Measurements from ENCODE around the gene CACNA2D3.

CACNA2D3 gene

DNA sequence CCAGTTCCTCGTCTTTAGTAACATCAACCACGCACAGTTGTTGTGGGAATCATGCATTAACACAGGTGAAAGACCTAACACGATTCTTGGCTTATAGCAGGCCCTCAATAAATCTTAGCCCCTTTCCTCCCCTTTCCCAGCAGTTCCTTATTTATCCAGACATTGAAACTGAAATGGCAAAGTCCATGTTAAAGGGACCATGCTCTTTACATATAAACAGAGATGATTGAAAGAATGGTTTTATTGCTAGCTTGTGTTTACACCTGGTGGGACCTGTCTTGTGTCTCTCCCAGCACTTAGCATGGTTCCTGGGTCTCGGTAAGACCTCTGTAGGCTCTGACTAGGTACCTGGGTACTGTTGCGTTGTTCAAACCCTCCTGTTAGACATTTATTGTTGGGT is 553.7 kb downstream of the CACNA2D3 start:
- DNase-seq (ENCODE audit: low spot score): no peak
- TF ChIP-seq, protein P1, sequence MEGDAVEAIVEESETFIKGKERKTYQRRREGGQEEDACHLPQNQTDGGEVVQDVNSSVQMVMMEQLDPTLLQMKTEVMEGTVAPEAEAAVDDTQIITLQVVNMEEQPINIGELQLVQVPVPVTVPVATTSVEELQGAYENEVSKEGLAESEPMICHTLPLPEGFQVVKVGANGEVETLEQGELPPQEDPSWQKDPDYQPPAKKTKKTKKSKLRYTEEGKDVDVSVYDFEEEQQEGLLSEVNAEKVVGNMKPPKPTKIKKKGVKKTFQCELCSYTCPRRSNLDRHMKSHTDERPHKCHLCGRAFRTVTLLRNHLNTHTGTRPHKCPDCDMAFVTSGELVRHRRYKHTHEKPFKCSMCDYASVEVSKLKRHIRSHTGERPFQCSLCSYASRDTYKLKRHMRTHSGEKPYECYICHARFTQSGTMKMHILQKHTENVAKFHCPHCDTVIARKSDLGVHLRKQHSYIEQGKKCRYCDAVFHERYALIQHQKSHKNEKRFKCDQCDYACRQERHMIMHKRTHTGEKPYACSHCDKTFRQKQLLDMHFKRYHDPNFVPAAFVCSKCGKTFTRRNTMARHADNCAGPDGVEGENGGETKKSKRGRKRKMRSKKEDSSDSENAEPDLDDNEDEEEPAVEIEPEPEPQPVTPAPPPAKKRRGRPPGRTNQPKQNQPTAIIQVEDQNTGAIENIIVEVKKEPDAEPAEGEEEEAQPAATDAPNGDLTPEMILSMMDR (IDR thresholded peaks at IDR 0.05; ENCODE audit: extremely low read depth, missing control alignments): no peak

DNA sequence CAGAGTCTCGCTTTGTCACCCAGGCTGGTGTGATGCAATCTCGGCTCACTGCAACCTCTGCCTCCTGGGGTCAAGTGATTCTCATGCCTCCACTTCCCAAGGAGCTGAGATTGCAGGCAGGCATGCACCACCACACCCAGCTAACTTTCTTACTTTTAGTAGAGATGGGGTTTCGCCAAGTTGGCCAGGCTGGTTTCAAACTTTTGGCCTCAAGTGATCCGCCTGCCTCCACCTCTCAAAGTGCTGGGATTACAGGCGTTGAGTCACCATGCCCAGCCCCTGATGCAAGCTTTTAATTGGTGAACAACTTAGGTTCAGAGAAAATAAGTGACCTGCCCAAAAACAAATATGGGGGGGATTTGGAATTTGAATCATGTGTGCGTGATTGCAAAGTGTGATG is 559.4 kb downstream of the CACNA2D3 start:
- no peak for DNase-seq (ENCODE audit: low spot score)
- TF ChIP-seq, protein P1 (IDR thresholded peaks at IDR 0.05; ENCODE audit: extremely low read depth, missing control alignments): no peak

DNA sequence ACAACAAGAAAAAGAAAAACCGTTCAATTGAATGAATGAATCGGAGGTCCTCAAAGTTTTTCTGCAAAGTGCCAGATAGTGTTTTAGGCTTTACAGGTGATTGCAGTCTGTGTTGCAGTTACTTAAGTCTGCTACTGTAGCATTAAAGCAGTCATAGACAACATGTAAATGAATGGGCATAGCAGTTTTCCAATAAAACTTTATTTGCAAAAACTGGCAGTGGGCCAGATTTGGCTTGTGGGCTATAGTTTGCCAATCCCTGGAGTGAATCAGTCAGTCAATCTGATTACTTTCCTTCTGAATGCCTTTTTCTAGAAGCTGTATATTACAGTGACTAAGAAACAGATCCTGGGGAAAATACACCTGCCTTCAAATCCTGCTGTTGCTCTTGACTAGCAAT is 562.9 kb downstream of the CACNA2D3 start:
- TF ChIP-seq, protein P1 (IDR thresholded peaks at IDR 0.05; ENCODE audit: extremely low read depth, missing control alignments): no peak
- no peak for DNase-seq (ENCODE audit: low spot score)

DNA sequence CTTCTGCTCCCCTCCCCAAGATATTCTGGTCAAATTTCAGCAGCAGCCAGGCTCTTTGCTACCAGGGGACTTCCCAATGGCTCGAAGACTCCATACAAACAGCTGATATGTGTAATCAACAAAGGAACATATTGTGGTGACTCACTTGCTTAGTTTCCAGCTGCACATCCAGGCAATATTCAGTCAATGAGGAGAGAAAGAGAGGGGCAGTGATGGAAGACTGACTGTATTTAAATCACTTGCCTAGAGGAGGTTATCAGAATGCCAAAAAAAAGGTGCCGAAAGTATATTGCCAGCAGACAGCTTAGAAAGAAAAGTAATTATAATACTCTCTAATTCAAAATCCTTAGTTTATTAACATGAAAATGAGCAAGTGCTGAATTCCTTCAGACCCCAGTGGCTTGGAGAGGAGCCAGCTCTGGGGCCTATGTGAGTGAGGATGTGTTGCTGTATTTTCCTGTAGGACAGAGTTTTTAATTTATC is 569.0 kb downstream of the CACNA2D3 start:
- TF ChIP-seq, protein P1 (IDR thresholded peaks at IDR 0.05; ENCODE audit: extremely low read depth, missing control alignments): no peak
- no peak for DNase-seq (ENCODE audit: low spot score)

DNA sequence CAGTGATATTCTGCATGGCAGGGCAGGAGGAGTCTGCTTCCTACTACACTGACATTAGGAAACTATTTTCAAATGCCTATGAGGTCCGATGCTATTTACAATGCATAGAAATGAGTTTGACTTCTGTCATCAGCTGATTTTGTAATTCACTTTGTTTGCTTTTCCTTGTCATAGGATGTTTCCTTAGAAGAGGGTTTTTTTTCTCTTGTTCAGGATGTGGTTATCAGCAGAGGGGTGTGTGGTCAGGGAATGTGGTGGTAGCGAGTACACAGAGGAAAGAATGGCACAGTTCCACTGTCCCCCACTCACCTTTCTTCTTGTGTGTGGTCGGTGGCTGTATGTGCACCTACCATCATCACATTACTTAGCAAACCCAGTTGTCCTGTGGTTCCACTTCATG is 574.0 kb downstream of the CACNA2D3 start:
- TF ChIP-seq, protein P1 (IDR thresholded peaks at IDR 0.05; ENCODE audit: extremely low read depth, missing control alignments): no peak

DNA sequence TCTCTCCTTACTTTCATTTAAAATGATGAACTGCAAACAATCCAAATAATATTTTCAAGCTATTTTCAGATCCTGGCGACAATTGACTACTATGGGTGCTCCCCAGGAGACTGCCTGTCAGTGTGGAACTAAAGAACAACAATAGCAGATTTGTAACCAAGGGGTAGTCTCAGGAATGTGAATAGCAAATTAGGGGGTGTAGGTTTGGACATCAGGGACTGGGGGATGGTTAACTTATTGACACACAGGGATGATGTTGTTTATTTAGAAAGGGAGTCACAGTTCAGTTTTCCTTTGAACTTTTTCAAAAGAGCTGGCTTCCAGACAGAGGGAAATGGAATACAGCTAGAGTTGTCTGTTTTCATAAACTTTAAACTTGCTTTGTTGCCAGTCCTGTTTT is 575.7 kb downstream of the CACNA2D3 start:
- TF ChIP-seq, protein P1 (IDR thresholded peaks at IDR 0.05; ENCODE audit: extremely low read depth, missing control alignments): no peak
- no peak for DNase-seq (ENCODE audit: low spot score)

More for the DNA sequence above, 574.0 kb downstream of the CACNA2D3 start:
- no peak for DNase-seq (ENCODE audit: low spot score)

DNA sequence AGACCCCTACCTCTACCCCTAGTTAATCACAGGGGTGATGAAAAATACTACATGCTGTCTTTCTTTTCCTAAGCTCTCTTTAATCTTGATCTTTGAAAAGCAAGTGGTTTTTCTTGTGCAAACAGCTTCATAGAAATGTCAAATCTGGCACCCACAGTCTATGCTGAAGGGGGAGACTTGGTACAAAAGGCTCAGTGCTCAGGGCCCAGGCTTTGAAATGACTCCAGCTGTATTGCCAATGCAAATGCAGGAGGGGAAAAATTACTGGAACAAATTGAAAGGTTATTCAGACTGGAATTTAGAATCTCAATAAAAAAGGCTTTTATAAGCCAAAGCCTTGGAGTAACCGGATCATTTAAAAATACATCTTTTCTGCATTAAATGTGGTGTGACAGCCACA is 581.6 kb downstream of the CACNA2D3 start:
- no peak for DNase-seq (ENCODE audit: low spot score)
- TF ChIP-seq, protein P1 (IDR thresholded peaks at IDR 0.05; ENCODE audit: extremely low read depth, missing control alignments): no peak
